ENCODE results near the gene TSEN2. TPM values are rescaled to one million over a fixed set of nuclear protein-coding genes. Genes with fewer than 3 reads are reported as not detected.
"Not testable (repeated sequence)": the region's sequence is repeated elsewhere in the genome, so short reads cannot be mapped to it uniquely, and the experiment has no call there.

The TSEN2 gene
- total RNA-seq, 1 donor from 2014 or later, result 8.7 TPM

- DNase-seq (ENCODE audit: low spot score), result no peak
- peaks cover 3% of the 10 kb centered on the region for H3K27me3 Mint-ChIP-seq (ENCODE audit: unreplicated experiment)
- no peaks in the 10 kb centered on the region for H3K9me3 Mint-ChIP-seq (ENCODE audit: unreplicated experiment)
- no peak overlapping the region for H3K4me3 Mint-ChIP-seq (ENCODE audit: unreplicated experiment)
- H3K27ac Mint-ChIP-seq (ENCODE audit: unreplicated experiment), result no peak overlapping the region
- no peaks in the 10 kb centered on the region for H3K36me3 Mint-ChIP-seq (ENCODE audit: low read depth, unreplicated experiment)
- no peak for TF ChIP-seq CTCF (IDR thresholded peaks at IDR 0.05; ENCODE audit: unreplicated experiment)
- H3K4me1 Mint-ChIP-seq (ENCODE audit: unreplicated experiment), result peaks cover 14% of the 10 kb centered on the region
These were observed 6.0 kb upstream of the TSEN2 start for GRCh38 chr3:12478326-12478725.

- H3K27ac Mint-ChIP-seq (ENCODE audit: unreplicated experiment); H3K27me3 Mint-ChIP-seq (ENCODE audit: unreplicated experiment); H3K9me3 Mint-ChIP-seq (ENCODE audit: unreplicated experiment); H3K4me3 Mint-ChIP-seq (ENCODE audit: unreplicated experiment); DNase-seq (ENCODE audit: low spot score); H3K36me3 Mint-ChIP-seq (ENCODE audit: low read depth, unreplicated experiment): not testable (repeated sequence)
- peaks cover 18% of the 10 kb centered on the region for H3K4me1 Mint-ChIP-seq (ENCODE audit: unreplicated experiment)
These were observed 5.1 kb upstream of the TSEN2 start for GRCh38 chr3:12479198-12479597.

GRCh38 chr3:12479919-12480427, 4.3 kb upstream of the TSEN2 start:
- DNase-seq (ENCODE audit: low spot score), result peak; percentile 18
- Mint-ChIP-seq H3K27me3 (ENCODE audit: unreplicated experiment) (peaks cover 3% of the 10 kb centered on the region), H3K36me3 (ENCODE audit: low read depth, unreplicated experiment) (no peaks in the 10 kb centered on the region), H3K4me1 (ENCODE audit: unreplicated experiment) (peaks cover 23% of the 10 kb centered on the region), H3K4me3 (ENCODE audit: unreplicated experiment) (no peak overlapping the region), H3K9me3 (ENCODE audit: unreplicated experiment) (no peaks in the 10 kb centered on the region), H3K27ac (ENCODE audit: unreplicated experiment) (no peak overlapping the region)
- TF ChIP-seq CTCF (IDR thresholded peaks at IDR 0.05; ENCODE audit: unreplicated experiment), result peak; percentile 85

- no peak for DNase-seq (ENCODE audit: low spot score)
- H3K4me3 Mint-ChIP-seq (ENCODE audit: unreplicated experiment), result peak overlapping the region; percentile 97
- TF ChIP-seq CTCF (IDR thresholded peaks at IDR 0.05; ENCODE audit: unreplicated experiment), result no peak
- H3K27me3 Mint-ChIP-seq (ENCODE audit: unreplicated experiment), result peaks cover 3% of the 10 kb centered on the region
- no peaks in the 10 kb centered on the region for H3K36me3 Mint-ChIP-seq (ENCODE audit: low read depth, unreplicated experiment)
- H3K4me1 Mint-ChIP-seq (ENCODE audit: unreplicated experiment), result peaks cover 14% of the 10 kb centered on the region
- no peaks in the 10 kb centered on the region for H3K9me3 Mint-ChIP-seq (ENCODE audit: unreplicated experiment)
- H3K27ac Mint-ChIP-seq (ENCODE audit: unreplicated experiment), result no peak overlapping the region
These were observed 870 bp upstream of the TSEN2 start for GRCh38 chr3:12483410-12483809.

- Mint-ChIP-seq H3K4me3 (ENCODE audit: unreplicated experiment) (peak overlapping the region; percentile 97), H3K27me3 (ENCODE audit: unreplicated experiment) (peaks cover 3% of the 10 kb centered on the region), H3K4me1 (ENCODE audit: unreplicated experiment) (peaks cover 14% of the 10 kb centered on the region), H3K27ac (ENCODE audit: unreplicated experiment) (no peak overlapping the region), H3K36me3 (ENCODE audit: low read depth, unreplicated experiment) (no peaks in the 10 kb centered on the region), H3K9me3 (ENCODE audit: unreplicated experiment) (no peaks in the 10 kb centered on the region)
- TF ChIP-seq CTCF (IDR thresholded peaks at IDR 0.05; ENCODE audit: unreplicated experiment), result no peak
- DNase-seq (ENCODE audit: low spot score), result no peak
These were observed 445 bp upstream of the TSEN2 start for GRCh38 chr3:12483872-12484197.

- Mint-ChIP-seq H3K27me3 (ENCODE audit: unreplicated experiment) (peaks cover 3% of the 10 kb centered on the region), H3K36me3 (ENCODE audit: low read depth, unreplicated experiment) (no peaks in the 10 kb centered on the region), H3K27ac (ENCODE audit: unreplicated experiment) (no peak overlapping the region), H3K9me3 (ENCODE audit: unreplicated experiment) (no peaks in the 10 kb centered on the region), H3K4me1 (ENCODE audit: unreplicated experiment) (peaks cover 14% of the 10 kb centered on the region), H3K4me3 (ENCODE audit: unreplicated experiment) (peak overlapping the region; percentile 97)
- TF ChIP-seq CTCF (IDR thresholded peaks at IDR 0.05; ENCODE audit: unreplicated experiment), result no peak
- DNase-seq (ENCODE audit: low spot score), result no peak
These were observed 675 bp downstream of the TSEN2 start for GRCh38 chr3:12484983-12485327.
